Ectodermal cell (in vitro differentiated cells): Measurements from ENCODE around the gene SDHA.
"Not testable (repeated sequence)": the region's sequence is repeated elsewhere in the genome, so short reads cannot be mapped to it uniquely, and the experiment has no call there.

Source experiments
- H3K27ac ChIP-seq: 2 replicates; pipeline ENCODE4 v1.7.0; 2013; ENCODE audit warnings: mild to moderate bottlenecking, low read depth, low read length; ENCODE audit not compliant: insufficient read depth, poor library complexity, severe bottlenecking
- H3K27me3 ChIP-seq: 2 replicates; pipeline ENCODE4 v1.7.0; 2013; ENCODE audit warnings: mild to moderate bottlenecking, low read length; ENCODE audit not compliant: insufficient read depth, control insufficient read depth, poor library complexity, severe bottlenecking
- H3K36me3 ChIP-seq: one replicate; pipeline ENCODE4 v1.7.0; 2013; ENCODE audit warnings: low read length; ENCODE audit not compliant: control insufficient read depth, insufficient read depth
- H3K4me1 ChIP-seq: one replicate; pipeline ENCODE4 v1.7.0; 2013; ENCODE audit warnings: low read length; ENCODE audit not compliant: control insufficient read depth, insufficient read depth
- H3K4me3 ChIP-seq: 2 replicates; pipeline ENCODE4 v1.7.0; 2013; ENCODE audit warnings: low read depth, low read length, control low read depth; ENCODE audit not compliant: insufficient read depth
- H3K9me3 ChIP-seq: 2 replicates; pipeline ENCODE4 v1.7.0; 2013; ENCODE audit warnings: mild to moderate bottlenecking, low read length, moderate library complexity; ENCODE audit not compliant: control insufficient read depth
- WGBS, 2 experiments: methylation state at CpG; one replicate each; pipeline ENCODE4 v1.1.7; 2013; ENCODE audit warnings: missing lambda C conversion rate in 2 of 2; 5-methylcytosine and 5-hydroxymethylcytosine counted together

The SDHA gene

DNA sequence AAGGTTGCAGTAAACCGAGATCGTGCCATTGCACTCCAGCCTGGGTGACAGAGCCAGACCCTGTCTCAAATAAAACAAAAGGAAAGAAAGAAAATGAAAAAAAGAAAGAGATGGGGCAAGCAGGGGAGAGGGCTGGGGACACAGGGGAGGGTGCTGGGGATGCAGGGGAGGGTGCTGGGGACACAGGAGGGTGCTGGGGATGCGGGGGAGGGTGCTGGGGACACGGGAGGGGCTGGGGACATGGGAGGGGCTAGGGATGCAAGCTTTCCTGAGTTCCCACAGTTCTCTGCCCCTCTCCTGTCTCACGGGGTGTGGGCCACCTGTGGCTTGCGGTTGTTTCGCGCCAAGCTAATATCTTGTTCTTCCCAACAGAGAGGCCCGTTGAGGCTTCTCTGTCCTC, 60.5 kb downstream of the SDHA start:
- H3K9me3 ChIP-seq = no peaks in the 10 kb centered on the region
- no peaks in the 10 kb centered on the region for H3K4me1 ChIP-seq
- no peaks in the 10 kb centered on the region for H3K27me3 ChIP-seq
- H3K36me3 ChIP-seq = no peaks in the 10 kb centered on the region
- no peak overlapping the region for H3K27ac ChIP-seq
- 91 to 92% methylated on average over 9 of the region's 9 CpGs for WGBS, 2 experiments
- no peak overlapping the region for H3K4me3 ChIP-seq

DNA sequence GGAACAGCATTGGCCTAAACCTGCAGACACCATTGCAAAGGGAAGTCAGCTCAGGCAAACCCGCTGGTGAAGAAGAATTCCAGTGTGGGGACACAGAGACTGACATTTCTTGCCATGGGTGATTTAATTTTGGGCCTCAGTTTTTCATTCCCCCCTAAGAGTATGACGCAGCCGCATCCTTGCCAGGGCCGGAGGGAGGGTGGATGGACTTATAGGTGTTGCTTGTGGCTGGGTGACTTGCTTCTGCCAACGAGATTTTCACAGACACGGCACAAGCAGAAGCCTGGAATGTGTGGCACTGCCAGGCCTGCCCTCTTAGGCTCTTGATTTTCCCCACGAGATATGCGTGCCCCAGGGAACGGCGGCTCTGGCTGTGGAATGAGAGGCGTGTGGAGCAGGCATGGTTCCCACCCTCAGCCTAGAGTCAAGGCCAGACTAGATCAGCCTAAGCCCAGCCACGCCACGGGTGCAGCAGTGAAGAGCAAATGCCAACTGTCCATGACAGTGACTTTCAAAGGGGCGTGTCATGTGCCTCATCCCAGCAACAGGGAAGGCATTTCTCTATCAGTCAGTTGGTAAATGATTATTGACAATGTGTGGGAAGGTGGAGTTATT, 61.0 kb downstream of the SDHA start:
- H3K4me1 ChIP-seq, H3K27me3 ChIP-seq, H3K27ac ChIP-seq, H3K36me3 ChIP-seq, H3K9me3 ChIP-seq, H3K4me3 ChIP-seq: not testable (repeated sequence)
- 84% methylated on average over 14 of the region's 14 CpGs for WGBS, 2 experiments

DNA sequence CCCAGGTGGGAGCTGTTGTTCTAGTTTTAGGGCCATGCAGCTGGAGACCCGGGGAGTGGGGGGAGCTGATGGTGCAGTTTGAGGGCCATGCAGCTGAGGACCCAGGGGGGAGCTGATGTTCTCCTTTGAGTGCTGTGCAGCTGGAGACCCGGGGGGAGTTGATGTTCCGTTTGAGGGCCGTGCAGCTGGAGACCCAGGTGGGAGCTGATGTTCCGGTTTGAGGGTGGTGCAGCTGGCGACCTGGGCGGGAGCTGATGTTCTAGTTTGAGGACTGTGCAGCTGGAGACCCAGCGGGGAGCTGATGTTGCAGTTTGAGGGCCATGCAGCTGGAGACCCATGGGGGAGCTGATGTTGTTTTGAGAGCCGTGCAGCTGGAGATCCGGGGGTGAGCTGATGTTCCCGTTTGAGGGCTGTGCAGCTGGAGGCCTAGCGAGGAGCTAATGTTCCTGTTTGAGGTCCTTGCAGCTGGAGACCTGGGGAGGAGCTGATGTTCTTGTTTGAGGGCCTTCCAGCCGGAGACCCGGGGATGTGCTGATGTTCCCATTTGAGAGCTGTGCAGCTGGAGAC, 68.0 kb downstream of the SDHA start:
- H3K4me1 ChIP-seq = no peaks in the 10 kb centered on the region
- no peaks in the 10 kb centered on the region for H3K27me3 ChIP-seq
- WGBS, 2 experiments = 95% methylated on average over 14 of the region's 14 CpGs
- no peaks in the 10 kb centered on the region for H3K36me3 ChIP-seq
- no peak overlapping the region for H3K4me3 ChIP-seq
- H3K9me3 ChIP-seq = no peaks in the 10 kb centered on the region
- no peak overlapping the region for H3K27ac ChIP-seq

GRCh38 chr5:290200-290599, 72.1 kb downstream of the SDHA start:
- 88 to 93% methylated on average over 8 to 10 of the region's 13 CpGs for WGBS, 2 experiments
- H3K27ac ChIP-seq, H3K36me3 ChIP-seq, H3K9me3 ChIP-seq, H3K4me1 ChIP-seq, H3K4me3 ChIP-seq, H3K27me3 ChIP-seq: not testable (repeated sequence)

DNA sequence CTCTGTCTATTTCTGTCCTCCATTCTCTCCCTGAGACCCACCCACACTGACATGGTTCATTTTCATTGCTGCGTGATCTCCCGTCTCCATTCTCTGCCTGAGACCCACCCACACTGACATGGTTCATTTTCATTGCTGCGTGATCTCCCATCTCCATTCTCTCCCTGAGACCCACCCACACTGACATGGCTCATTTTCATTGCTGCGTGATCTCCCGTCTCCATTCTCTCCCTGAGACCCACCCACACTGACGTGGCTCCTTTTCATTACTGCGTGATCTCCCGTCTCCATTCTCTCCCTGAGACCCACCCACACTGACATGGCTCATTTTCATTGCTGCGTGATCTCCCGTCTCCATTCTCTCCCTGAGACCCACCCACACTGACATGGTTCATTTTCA, 73.2 kb downstream of the SDHA start:
- 94 to 97% methylated on average over 10 of the region's 10 CpGs for WGBS, 2 experiments
- not testable (repeated sequence) for H3K4me1 ChIP-seq, H3K27ac ChIP-seq, H3K27me3 ChIP-seq, H3K4me3 ChIP-seq, H3K9me3 ChIP-seq, H3K36me3 ChIP-seq

- H3K4me3 ChIP-seq, H3K27me3 ChIP-seq, H3K9me3 ChIP-seq, H3K27ac ChIP-seq, H3K4me1 ChIP-seq, H3K36me3 ChIP-seq: not testable (repeated sequence)
- WGBS, 2 experiments = 92 to 94% methylated on average over 13 to 15 of the region's 17 CpGs
Measured at GRCh38 chr5:294788-295187, 76.7 kb downstream of the SDHA start.

DNA sequence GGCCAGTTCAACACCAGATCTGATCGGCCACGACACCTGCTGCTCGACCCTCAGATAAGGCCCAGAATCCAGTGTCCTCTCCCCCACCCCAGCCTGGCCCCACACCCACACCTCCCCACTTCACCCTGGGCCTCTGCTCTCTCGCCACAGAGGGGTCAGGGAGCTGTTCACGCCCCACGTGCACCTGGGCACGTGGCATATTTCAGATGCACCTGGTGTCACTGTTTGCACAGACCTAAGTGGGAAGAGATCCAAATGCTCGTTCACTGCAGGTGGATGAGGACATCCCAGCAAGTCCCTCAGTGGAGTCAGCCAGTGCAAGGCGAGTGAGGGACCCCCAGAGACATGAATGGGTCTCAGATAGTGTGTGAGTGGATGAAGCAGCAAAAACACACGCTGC, 78.1 kb downstream of the SDHA start:
- H3K4me3 ChIP-seq, H3K36me3 ChIP-seq, H3K27ac ChIP-seq, H3K27me3 ChIP-seq, H3K9me3 ChIP-seq, H3K4me1 ChIP-seq: not testable (repeated sequence)
- 94% methylated on average over 10 of the region's 10 CpGs for WGBS, 2 experiments

DNA sequence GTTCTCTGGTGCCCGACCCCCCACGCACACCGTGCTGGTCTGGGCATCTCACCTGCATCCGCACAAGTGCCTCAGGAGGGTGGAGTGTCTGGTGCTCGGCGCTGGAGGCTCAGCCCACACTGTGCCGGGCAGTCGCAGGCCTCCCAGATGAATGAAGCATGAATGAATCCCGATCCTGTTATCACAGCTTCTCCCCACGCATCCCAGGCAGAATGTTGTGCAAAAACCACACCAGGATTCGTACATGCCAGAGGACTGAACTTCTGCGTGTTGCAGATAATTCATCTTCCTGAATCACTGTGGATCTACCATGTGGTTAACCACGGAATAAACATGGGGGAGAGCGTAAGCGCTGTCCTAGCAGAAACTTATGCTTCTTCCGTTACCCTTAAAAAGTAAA, 78.8 kb downstream of the SDHA start:
- not testable (repeated sequence) for H3K4me1 ChIP-seq, H3K27me3 ChIP-seq, H3K9me3 ChIP-seq, H3K36me3 ChIP-seq, H3K4me3 ChIP-seq, H3K27ac ChIP-seq
- WGBS, 2 experiments = 91 to 93% methylated on average over 15 to 16 of the region's 16 CpGs

GRCh38 chr5:297448-297847, 79.3 kb downstream of the SDHA start:
- WGBS, 2 experiments = 65 to 69% methylated on average over 6 of the region's 6 CpGs
- H3K9me3 ChIP-seq, H3K27me3 ChIP-seq, H3K4me3 ChIP-seq, H3K4me1 ChIP-seq, H3K27ac ChIP-seq, H3K36me3 ChIP-seq: not testable (repeated sequence)

DNA sequence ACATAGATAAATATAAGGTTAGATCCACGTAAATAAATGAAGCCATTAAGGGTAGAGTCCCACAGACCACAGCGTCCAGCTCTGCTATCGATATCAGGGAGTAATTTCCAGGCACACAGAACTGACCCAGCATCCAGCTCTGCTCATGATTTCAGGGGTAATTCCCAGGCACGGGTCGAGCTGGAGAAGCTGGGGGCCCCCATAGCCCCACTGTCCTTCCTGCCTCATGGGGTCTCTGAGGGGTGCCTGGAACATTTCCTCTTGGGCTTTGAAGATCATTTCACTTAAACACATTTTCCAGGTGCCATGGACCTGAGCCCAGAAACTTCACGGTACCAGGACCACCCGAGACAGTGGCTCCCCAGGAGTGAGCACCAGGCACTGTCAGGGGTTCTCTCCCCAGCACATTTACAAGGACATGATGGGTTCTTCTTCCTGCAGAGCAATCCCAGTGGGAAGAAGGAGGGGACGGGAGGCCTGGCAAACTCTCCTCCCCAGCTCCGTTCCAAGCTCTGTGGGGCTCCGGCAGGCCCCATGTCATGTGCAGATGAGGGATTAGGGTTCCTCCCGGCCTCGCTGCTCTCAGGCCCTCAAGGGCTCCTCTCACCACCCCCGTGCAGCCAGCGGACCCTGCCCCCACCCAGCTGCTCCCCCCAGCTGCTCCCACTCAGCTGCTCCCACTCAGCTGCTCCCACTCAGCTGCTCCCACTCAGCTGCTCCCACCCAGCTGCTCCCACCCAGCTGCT, 80.0 kb downstream of the SDHA start:
- WGBS, 2 experiments = 50 to 53% methylated on average over 14 of the region's 14 CpGs
- not testable (repeated sequence) for H3K4me1 ChIP-seq, H3K9me3 ChIP-seq, H3K4me3 ChIP-seq, H3K27ac ChIP-seq, H3K36me3 ChIP-seq, H3K27me3 ChIP-seq
